ENCODE measurements around the gene TALDO1.
"Not testable (repeated sequence)": the region's sequence is repeated elsewhere in the genome, so short reads cannot be mapped to it uniquely, and the experiment has no call there.

Gene TALDO1

GRCh38 chr11:719214-720016, 27.8 kb upstream of the TALDO1 start:
- no peak for DNase-seq

GRCh38 chr11:720017-720641, 27.1 kb upstream of the TALDO1 start:
- DNase-seq, result no peak

GRCh38 chr11:720642-721246, 26.5 kb upstream of the TALDO1 start:
- no peak for DNase-seq

- no peak for DNase-seq
These were observed 26.0 kb upstream of the TALDO1 start for GRCh38 chr11:721247-721740.

GRCh38 chr11:721741-722345, 25.4 kb upstream of the TALDO1 start:
- no peak for DNase-seq

- no peak for DNase-seq
These were observed 24.9 kb upstream of the TALDO1 start for GRCh38 chr11:722346-722811.

- no peak for DNase-seq
These were observed 24.0 kb upstream of the TALDO1 start for GRCh38 chr11:723120-723883.

- no peak for DNase-seq
These were observed 23.1 kb upstream of the TALDO1 start for GRCh38 chr11:724049-724777.

- DNase-seq, result no peak
These were observed 22.4 kb upstream of the TALDO1 start for GRCh38 chr11:724778-725386.

- DNase-seq, result no peak
These were observed 21.6 kb upstream of the TALDO1 start for GRCh38 chr11:725624-726202.

GRCh38 chr11:726278-727220, 20.7 kb upstream of the TALDO1 start:
- peak; percentile 49 for DNase-seq

- no peak for DNase-seq
These were observed 20.0 kb upstream of the TALDO1 start for GRCh38 chr11:727281-727701.

- DNase-seq, result peak; percentile 77
These were observed 19.2 kb upstream of the TALDO1 start for GRCh38 chr11:727859-728748.

GRCh38 chr11:728901-729491, 18.3 kb upstream of the TALDO1 start:
- DNase-seq, result no peak

GRCh38 chr11:729492-730074, 17.7 kb upstream of the TALDO1 start:
- DNase-seq, result no peak

- DNase-seq, result no peak
These were observed 14.2 kb upstream of the TALDO1 start for GRCh38 chr11:733072-733471.

- not testable (repeated sequence) for DNase-seq
These were observed 12.7 kb upstream of the TALDO1 start for GRCh38 chr11:734541-734940.

- DNase-seq, result no peak
These were observed 9.9 kb upstream of the TALDO1 start for GRCh38 chr11:737366-737765.
